Uterus (tissue), 4 donors: Measurements from ENCODE around the gene HUNK. TPM values are rescaled to one million over a fixed set of nuclear protein-coding genes. Genes with fewer than 3 reads are reported as not detected.

Source experiments
- DNase-seq, 2 donors: peaks; one replicate each; pipeline ENCODE4 v3.0.0-alpha.2; 2019 to 2020
- H3K27ac ChIP-seq, 2 donors: fragments of 200-600 bp; sonication (generic); 1 replicate in 1 of 2; 2 replicates in 1 of 2; pipeline ENCODE4 v1.5.1; 2016 to 2018
- H3K27me3 ChIP-seq, 2 donors: fragments of 200-600 bp; sonication (generic); one replicate each; pipeline ENCODE4 v1.5.1; 2018 to 2019; ENCODE audit warnings: control low read depth in 1 of 2
- H3K36me3 ChIP-seq, 2 donors: fragments of 200-600 bp; sonication (generic); one replicate each; pipeline ENCODE4 v1.5.1; 2019; ENCODE audit warnings: control low read depth in 1 of 2
- H3K4me1 ChIP-seq, 2 donors: fragments of 200-600 bp; sonication (generic); one replicate each; pipeline ENCODE4 v1.5.1; 2018 to 2019; ENCODE audit warnings: control low read depth in 1 of 2
- H3K4me3 ChIP-seq, 2 donors: fragments of 200-600 bp; sonication (generic); 1 replicate in 1 of 2; 2 replicates in 1 of 2; pipeline ENCODE4 v1.5.1; 2018 to 2019; ENCODE audit warnings: mild to moderate bottlenecking in 1 of 2
- H3K9me3 ChIP-seq, 2 donors: fragments of 200-600 bp; sonication (generic); one replicate each; pipeline ENCODE4 v1.5.1; 2019; ENCODE audit warnings: control low read depth in 1 of 2
- CTCF ChIP-seq, 4 experiments: fragments of 200-600 bp in 2 of 4; fragments of 450-650 bp in 2 of 4; sonication (generic) in 2 of 4; IDR thresholded peaks; one replicate each; pipeline ENCODE4 v1.5.1; 2016 to 2019; ENCODE audit warnings: antibody characterized with exemption in 4 of 4, mild to moderate bottlenecking in 2 of 4, moderate library complexity in 1 of 4
- POLR2A ChIP-seq, 2 donors: fragments of 450-650 bp; IDR thresholded peaks; one replicate each; pipeline ENCODE4 v1.6.1; 2016; ENCODE audit warnings: antibody characterized with exemption in 2 of 2, mild to moderate bottlenecking in 1 of 2, moderate library complexity in 1 of 2
- intact Hi-C: fragments of 100-400 bp; cut with DNase I; formaldehyde crosslinking; loops from one replicate; pipeline ENCODE4 v1.15.1; 2023; ENCODE audit warnings: low total_unique reads
- total RNA-seq, 4 donors: library from RNA; depleted of rRNA in 3 of 4; stranded (reverse); fragments of >200 nt in 3 of 4; gene quantifications; one replicate each; pipeline versions ENCODE4 v1.1.0 to v1.2.4, GENCODE V29; 2014 to 2023
- donor health status: DM: yes; HTN: yes; CAD: no.

Gene HUNK
- total RNA-seq, 4 donors from 2014 or later, result 1.5 to 8.8 (median 4.6) TPM

GRCh38 chr21:31837618-31838390, 35.0 kb upstream of the HUNK start:
- no peaks in the 10 kb centered on the region for H3K4me1 ChIP-seq
- no peaks in the 10 kb centered on the region for H3K27me3 ChIP-seq
- TF ChIP-seq CTCF (IDR thresholded peaks at IDR 0.05) (no peak), POLR2A (IDR thresholded peaks at IDR 0.05) (no peak)
- H3K9me3 ChIP-seq, result no peaks in the 10 kb centered on the region
- H3K4me3 ChIP-seq, result no peak overlapping the region
- intact Hi-C loops, result no loop called here
- H3K27ac ChIP-seq, result no peak overlapping the region
- no peaks in the 10 kb centered on the region for H3K36me3 ChIP-seq
- DNase-seq, result no peak

DNA sequence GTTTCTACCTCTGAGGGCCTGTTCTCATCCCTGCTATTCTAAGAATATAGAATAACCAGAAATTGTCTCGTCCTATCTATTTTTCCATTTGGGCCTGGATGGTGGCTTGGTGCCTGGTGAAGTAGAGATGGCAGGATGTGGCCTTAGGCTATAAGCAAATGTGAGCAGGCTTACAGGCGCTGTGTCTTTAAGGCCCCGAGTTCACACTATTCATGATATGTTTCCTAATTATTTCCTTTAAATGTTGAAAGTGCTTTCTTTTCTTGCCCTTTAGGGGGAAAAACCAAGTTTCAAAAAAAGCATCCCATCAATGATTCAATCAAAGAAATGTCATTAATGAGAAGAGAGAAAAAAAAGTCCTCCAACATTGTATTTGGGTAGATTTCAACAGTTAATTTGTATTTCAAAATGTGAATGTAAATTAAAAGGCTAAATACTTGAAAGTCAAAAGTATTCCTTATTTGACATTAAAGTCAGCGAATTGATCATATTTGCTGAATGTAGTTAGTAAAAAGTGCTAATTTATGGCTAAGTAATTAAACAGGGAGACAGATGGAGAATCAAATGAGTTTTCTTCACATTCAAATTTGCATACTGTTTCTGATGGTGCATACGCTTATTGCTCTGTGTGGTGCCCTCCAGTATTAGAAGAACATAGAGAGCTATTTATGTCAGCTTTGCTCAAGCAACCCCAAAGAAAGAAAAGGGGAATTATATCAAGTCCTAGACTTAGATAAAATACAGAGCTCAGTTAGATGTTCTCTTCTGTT, 34.0 kb upstream of the HUNK start:
- intact Hi-C loops, result no loop called here
- H3K4me1 ChIP-seq, result no peaks in the 10 kb centered on the region
- no peak for DNase-seq
- H3K9me3 ChIP-seq, result no peaks in the 10 kb centered on the region
- H3K27ac ChIP-seq, result no peak overlapping the region
- no peak overlapping the region for H3K4me3 ChIP-seq
- no peaks in the 10 kb centered on the region for H3K27me3 ChIP-seq
- TF ChIP-seq POLR2A (IDR thresholded peaks at IDR 0.05), result no peak
- no peak for TF ChIP-seq CTCF (IDR thresholded peaks at IDR 0.05)
- H3K36me3 ChIP-seq, result no peaks in the 10 kb centered on the region

DNA sequence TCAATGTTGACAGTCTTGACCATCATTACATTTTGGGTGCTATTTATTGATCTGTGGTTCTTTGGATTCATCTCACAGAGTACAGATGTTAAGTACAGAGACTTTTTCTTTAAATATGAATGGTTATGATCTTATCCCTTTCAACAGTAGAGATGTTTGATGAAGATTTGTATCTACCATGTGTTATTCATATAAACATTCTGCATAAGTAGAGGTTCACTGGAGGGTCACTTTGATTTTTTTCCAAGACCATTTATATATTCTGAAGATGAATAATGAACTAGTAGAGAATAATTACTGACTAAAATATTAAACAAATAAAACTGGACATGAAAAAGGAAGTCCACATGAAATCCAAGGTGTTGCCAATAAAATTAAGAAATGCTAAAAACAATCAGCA, 28.6 kb upstream of the HUNK start:
- DNase-seq, result no peak
- no peaks in the 10 kb centered on the region for H3K36me3 ChIP-seq
- intact Hi-C loops, result no loop called here
- H3K27ac ChIP-seq, result no peak overlapping the region
- H3K4me3 ChIP-seq, result no peak overlapping the region
- H3K4me1 ChIP-seq, result no peaks in the 10 kb centered on the region
- no peaks in the 10 kb centered on the region for H3K9me3 ChIP-seq
- no peaks in the 10 kb centered on the region for H3K27me3 ChIP-seq
- no peak for TF ChIP-seq CTCF (IDR thresholded peaks at IDR 0.05)
- no peak for TF ChIP-seq POLR2A (IDR thresholded peaks at IDR 0.05)

- no peaks in the 10 kb centered on the region for H3K9me3 ChIP-seq
- no peaks in the 10 kb centered on the region for H3K27me3 ChIP-seq
- H3K27ac ChIP-seq, result no peak overlapping the region
- intact Hi-C loops, result no loop called here
- no peak overlapping the region for H3K4me3 ChIP-seq
- no peaks in the 10 kb centered on the region for H3K36me3 ChIP-seq
- H3K4me1 ChIP-seq, result no peaks in the 10 kb centered on the region
- TF ChIP-seq POLR2A (IDR thresholded peaks at IDR 0.05), result no peak
- no peak for TF ChIP-seq CTCF (IDR thresholded peaks at IDR 0.05)
- DNase-seq, result no peak
Measured at GRCh38 chr21:31845151-31845729, 27.6 kb upstream of the HUNK start.

- Histone ChIP-seq H3K9me3 (no peaks in the 10 kb centered on the region), H3K4me3 (no peak overlapping the region), H3K36me3 (no peaks in the 10 kb centered on the region), H3K27ac (no peak overlapping the region), H3K4me1 (no peaks in the 10 kb centered on the region), H3K27me3 (no peaks in the 10 kb centered on the region)
- DNase-seq, result no peak
- TF ChIP-seq POLR2A (IDR thresholded peaks at IDR 0.05) (no peak), CTCF (IDR thresholded peaks at IDR 0.05) (no peak)
- intact Hi-C loops, result no loop called here
Measured at GRCh38 chr21:31846690-31847089, 26.1 kb upstream of the HUNK start.
